HT-29 (cell line): Measurements from ENCODE around the gene CNTNAP5. TPM values are rescaled to one million over a fixed set of nuclear protein-coding genes. Genes with fewer than 3 reads are reported as not detected.
A peak's percentile ranks its signal among the peaks of the same experiment; 100 is the strongest.

Experiments used
- DNase-seq: peaks from one replicate; pipeline ENCODE4 v3.0.0-alpha.2; 2015; ENCODE audit warnings: low spot score
- total RNA-seq: library from RNA; depleted of rRNA; stranded (reverse); fragments of >200 nt; shearing (Covaris generic); gene quantifications from 2 replicates; pipeline ENCODE4 v1.2.3, GENCODE V29; 2014

Gene CNTNAP5
- total RNA-seq, 1 experiment from 2014 or later, result not detected

GRCh38 chr2:124683536-124684428 is 658.7 kb downstream of the CNTNAP5 start:
- DNase-seq, result no peak

- DNase-seq, result no peak
These were observed 664.3 kb downstream of the CNTNAP5 start for GRCh38 chr2:124689348-124689747.

- DNase-seq, result no peak
These were observed 667.1 kb downstream of the CNTNAP5 start for GRCh38 chr2:124692216-124692615.

GRCh38 chr2:124692707-124693106 is 667.6 kb downstream of the CNTNAP5 start:
- no peak for DNase-seq

GRCh38 chr2:124693156-124693555 is 668.1 kb downstream of the CNTNAP5 start:
- DNase-seq, result no peak

GRCh38 chr2:124698979-124699565 is 674.0 kb downstream of the CNTNAP5 start:
- DNase-seq, result no peak

GRCh38 chr2:124702777-124703176 is 677.7 kb downstream of the CNTNAP5 start:
- DNase-seq, result no peak

- DNase-seq, result no peak
These were observed 679.2 kb downstream of the CNTNAP5 start for GRCh38 chr2:124704071-124704925.

- DNase-seq, result no peak
These were observed 683.6 kb downstream of the CNTNAP5 start for GRCh38 chr2:124708661-124709060.

GRCh38 chr2:124713969-124714368 is 688.9 kb downstream of the CNTNAP5 start:
- no peak for DNase-seq

- no peak for DNase-seq
These were observed 700.1 kb downstream of the CNTNAP5 start for GRCh38 chr2:124725187-124725586.

- DNase-seq, result no peak
These were observed 715.5 kb downstream of the CNTNAP5 start for GRCh38 chr2:124740636-124741035.

- peak; percentile 14 for DNase-seq
These were observed 728.8 kb downstream of the CNTNAP5 start for GRCh38 chr2:124753842-124754241.

- no peak for DNase-seq
These were observed 730.3 kb downstream of the CNTNAP5 start for GRCh38 chr2:124755386-124755785.

GRCh38 chr2:124756048-124756447 is 731.0 kb downstream of the CNTNAP5 start:
- DNase-seq, result no peak

- DNase-seq, result no peak
These were observed 737.3 kb downstream of the CNTNAP5 start for GRCh38 chr2:124762388-124762787.

- DNase-seq, result no peak
These were observed 738.5 kb downstream of the CNTNAP5 start for GRCh38 chr2:124763611-124764010.

GRCh38 chr2:124774781-124775180 is 749.7 kb downstream of the CNTNAP5 start:
- DNase-seq, result no peak

GRCh38 chr2:124776332-124776731 is 751.2 kb downstream of the CNTNAP5 start:
- no peak for DNase-seq

- no peak for DNase-seq
These were observed 753.0 kb downstream of the CNTNAP5 start for GRCh38 chr2:124778076-124778475.

GRCh38 chr2:124796647-124797046 is 771.6 kb downstream of the CNTNAP5 start:
- no peak for DNase-seq

GRCh38 chr2:124797049-124797448 is 772.0 kb downstream of the CNTNAP5 start:
- no peak for DNase-seq
